Duodenal mucosa (tissue), 2 donors: ENCODE measurements around the gene MT1A.

Experiments
- H3K27ac ChIP-seq: one replicate; pipeline ENCODE4 v1.7.0; 2013; ENCODE audit warnings: low read depth, low read length
- H3K27me3 ChIP-seq, 2 donors: one replicate each; pipeline ENCODE4 v1.7.0; 2013; ENCODE audit warnings: low read length in 2 of 2, control low read depth in 1 of 2; ENCODE audit not compliant: insufficient read depth in 2 of 2, control insufficient read depth in 1 of 2
- H3K36me3 ChIP-seq, 2 donors: one replicate each; pipeline ENCODE4 v1.7.0; 2013; ENCODE audit warnings: low read length in 2 of 2, control low read depth in 1 of 2; ENCODE audit not compliant: insufficient read depth in 2 of 2, control insufficient read depth in 1 of 2
- H3K4me1 ChIP-seq, 2 donors: one replicate each; pipeline ENCODE4 v1.7.0; 2013; ENCODE audit warnings: low read length in 2 of 2, control low read depth in 1 of 2; ENCODE audit not compliant: insufficient read depth in 2 of 2, control insufficient read depth in 1 of 2
- H3K4me3 ChIP-seq, 2 donors: one replicate each; pipeline ENCODE4 v1.7.0; 2013; ENCODE audit warnings: low read length in 2 of 2, low read depth in 1 of 2
- H3K9ac ChIP-seq, 2 donors: one replicate each; pipeline ENCODE4 v1.7.0; 2013; ENCODE audit warnings: low read length in 2 of 2, low read depth in 1 of 2
- H3K9me3 ChIP-seq, 2 donors: one replicate each; pipeline ENCODE4 v1.7.0; 2013; ENCODE audit warnings: low read length in 2 of 2, control low read depth in 1 of 2; ENCODE audit not compliant: control insufficient read depth in 1 of 2

MT1A gene

DNA sequence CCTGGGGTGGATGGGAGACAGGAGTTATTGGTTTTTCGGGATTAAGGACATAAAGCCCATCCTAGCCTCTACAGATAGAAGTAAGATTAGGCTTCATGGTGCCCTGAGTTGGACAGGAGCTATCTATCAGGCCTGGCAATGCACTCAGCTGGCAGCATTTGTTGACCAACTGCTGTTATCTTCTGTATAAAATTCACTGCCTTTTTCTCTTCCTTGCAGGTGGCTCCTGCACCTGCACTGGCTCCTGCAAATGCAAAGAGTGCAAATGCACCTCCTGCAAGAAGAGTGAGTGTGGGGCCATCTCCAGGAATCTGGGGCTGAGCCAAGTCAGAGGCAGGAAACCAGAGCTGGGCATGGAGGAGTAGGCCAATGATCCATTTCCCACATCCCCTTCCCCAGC lies 579 bp downstream of the MT1A start:
- Histone ChIP-seq H3K9me3 (no peaks in the 10 kb centered on the region), H3K27me3 (peaks cover 10 to 19% of the 10 kb centered on the region in 2 donors), H3K9ac (peak overlapping the region; percentile 48 to 61), H3K27ac (no peak overlapping the region), H3K4me1 (peaks cover 25 to 39% of the 10 kb centered on the region in 2 donors), H3K4me3 (peak overlapping the region; percentile 31 to 75), H3K36me3 (no peaks in the 10 kb centered on the region)

- no peak overlapping the region for H3K4me3 ChIP-seq
- H3K9me3 ChIP-seq = no peaks in the 10 kb centered on the region
- peaks cover 27 to 40% of the 10 kb centered on the region in 2 donors for H3K4me1 ChIP-seq
- H3K27me3 ChIP-seq = peaks cover 10 to 19% of the 10 kb centered on the region in 2 donors
- no peaks in the 10 kb centered on the region for H3K36me3 ChIP-seq
- H3K27ac ChIP-seq = no peak overlapping the region
- H3K9ac ChIP-seq = no peak overlapping the region
Measured at GRCh38 chr16:56640076-56640475, 1.6 kb downstream of the MT1A start.

DNA sequence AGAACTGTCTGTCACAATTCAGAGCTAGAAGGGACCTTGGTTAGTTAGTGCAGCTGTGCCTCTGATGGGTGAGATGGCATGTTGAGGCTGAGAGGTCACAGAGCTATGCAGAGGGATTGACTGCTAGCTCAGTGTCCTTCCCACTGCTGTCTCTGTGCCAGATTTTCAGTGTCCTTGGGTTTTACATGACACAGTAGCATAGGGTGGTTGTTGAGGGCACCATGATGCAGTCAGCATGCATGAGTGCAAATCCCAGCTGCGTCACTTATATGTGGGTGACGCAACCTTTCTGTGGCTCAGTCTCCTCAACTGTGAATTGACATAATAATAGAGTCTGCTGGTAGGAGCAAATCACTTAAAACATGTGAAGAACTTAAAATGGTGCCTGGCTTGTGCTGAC lies 2.7 kb downstream of the MT1A start:
- Histone ChIP-seq H3K4me3 (no peak overlapping the region), H3K9me3 (no peaks in the 10 kb centered on the region), H3K27me3 (peaks cover 6 to 10% of the 10 kb centered on the region in 2 donors), H3K9ac (no peak overlapping the region), H3K36me3 (no peaks in the 10 kb centered on the region), H3K27ac (no peak overlapping the region), H3K4me1 (peaks cover 31 to 39% of the 10 kb centered on the region in 2 donors)

- H3K27me3 ChIP-seq = peaks cover 0 to 5% of the 10 kb centered on the region in 2 donors
- peak overlapping the region; percentile 59 to 66 for H3K4me3 ChIP-seq
- H3K4me1 ChIP-seq = peaks cover 40 to 42% of the 10 kb centered on the region in 2 donors
- no peaks in the 10 kb centered on the region for H3K36me3 ChIP-seq
- no peaks in the 10 kb centered on the region for H3K9me3 ChIP-seq
- H3K9ac ChIP-seq = peak overlapping the region; percentile 52 to 61
- H3K27ac ChIP-seq = peak overlapping the region; percentile 86
Measured at GRCh38 chr16:56643080-56643778, 4.8 kb downstream of the MT1A start.

DNA sequence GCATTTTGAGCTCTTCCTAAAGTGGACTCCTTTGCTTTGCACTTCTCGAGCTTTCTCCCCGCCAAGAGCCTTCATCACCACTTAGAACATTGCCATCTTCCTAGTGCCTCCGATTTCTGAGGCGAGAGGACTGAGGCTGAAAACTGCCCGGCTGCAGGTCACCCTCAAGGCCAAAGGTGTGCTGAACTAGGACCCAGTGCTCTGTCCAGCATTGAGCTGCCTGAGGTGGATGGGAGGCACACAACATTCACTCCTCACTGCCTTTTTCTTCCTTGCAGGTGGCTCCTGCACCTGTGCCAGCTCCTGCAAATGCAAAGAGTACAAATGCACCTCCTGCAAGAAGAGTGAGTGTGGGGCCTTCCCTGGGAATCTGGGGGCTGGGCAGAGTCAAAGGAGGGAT lies 5.4 kb downstream of the MT1A start:
- peak overlapping the region; percentile 59 to 66 for H3K4me3 ChIP-seq
- no peak overlapping the region for H3K27ac ChIP-seq
- no peaks in the 10 kb centered on the region for H3K36me3 ChIP-seq
- H3K4me1 ChIP-seq = peaks cover 41 to 46% of the 10 kb centered on the region in 2 donors
- peak overlapping the region; percentile 20 to 33 for H3K9ac ChIP-seq
- H3K27me3 ChIP-seq = peaks cover 0 to 5% of the 10 kb centered on the region in 2 donors
- no peaks in the 10 kb centered on the region for H3K9me3 ChIP-seq

GRCh38 chr16:56645311-56645710 lies 6.8 kb downstream of the MT1A start:
- H3K4me3 ChIP-seq = no peak overlapping the region
- no peaks in the 10 kb centered on the region for H3K36me3 ChIP-seq
- H3K4me1 ChIP-seq = peaks cover 35 to 40% of the 10 kb centered on the region in 2 donors
- H3K9ac ChIP-seq = no peak overlapping the region
- peaks cover 0 to 5% of the 10 kb centered on the region in 2 donors for H3K27me3 ChIP-seq
- H3K9me3 ChIP-seq = no peaks in the 10 kb centered on the region
- H3K27ac ChIP-seq = no peak overlapping the region

DNA sequence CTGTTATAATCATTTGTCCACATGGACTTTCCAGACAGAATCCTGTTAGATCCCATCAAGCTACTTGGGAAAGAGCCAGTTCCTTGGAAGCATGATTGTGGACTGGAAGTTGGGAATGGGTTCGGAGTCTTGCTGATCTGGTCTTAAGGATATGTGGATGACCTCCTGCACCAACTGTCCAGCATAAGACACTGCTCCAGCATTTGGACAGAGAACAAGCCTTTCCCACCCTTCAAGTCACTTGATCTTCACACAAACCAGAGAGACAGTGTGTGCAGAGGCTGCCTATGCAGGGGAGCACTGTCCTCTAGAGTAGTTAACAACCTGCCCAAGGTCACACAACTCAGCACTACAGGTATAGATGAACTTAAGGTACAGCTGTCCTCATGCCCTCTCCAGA lies 7.4 kb downstream of the MT1A start:
- Histone ChIP-seq H3K27me3 (peaks cover 0 to 5% of the 10 kb centered on the region in 2 donors), H3K4me1 (peaks cover 35 to 40% of the 10 kb centered on the region in 2 donors), H3K27ac (no peak overlapping the region), H3K9me3 (no peaks in the 10 kb centered on the region), H3K4me3 (no peak overlapping the region), H3K36me3 (no peaks in the 10 kb centered on the region), H3K9ac (no peak overlapping the region)

GRCh38 chr16:56647641-56648431 lies 9.4 kb downstream of the MT1A start:
- Histone ChIP-seq H3K27me3 (peaks cover 0 to 5% of the 10 kb centered on the region in 2 donors), H3K9me3 (no peaks in the 10 kb centered on the region), H3K27ac (peak overlapping the region; percentile 70), H3K4me3 (peak overlapping the region; percentile 33 to 41), H3K4me1 (peaks cover 30 to 36% of the 10 kb centered on the region in 2 donors), H3K9ac (peak overlapping the region; percentile 34 to 49), H3K36me3 (no peaks in the 10 kb centered on the region)

- Histone ChIP-seq H3K36me3 (no peaks in the 10 kb centered on the region), H3K4me3 (no peak overlapping the region), H3K9me3 (no peaks in the 10 kb centered on the region), H3K27me3 (peaks cover 0 to 5% of the 10 kb centered on the region in 2 donors), H3K4me1 (peaks cover 18 to 26% of the 10 kb centered on the region in 2 donors), H3K9ac (no peak overlapping the region), H3K27ac (no peak overlapping the region)
Measured at GRCh38 chr16:56649271-56649670, 10.8 kb downstream of the MT1A start.

DNA sequence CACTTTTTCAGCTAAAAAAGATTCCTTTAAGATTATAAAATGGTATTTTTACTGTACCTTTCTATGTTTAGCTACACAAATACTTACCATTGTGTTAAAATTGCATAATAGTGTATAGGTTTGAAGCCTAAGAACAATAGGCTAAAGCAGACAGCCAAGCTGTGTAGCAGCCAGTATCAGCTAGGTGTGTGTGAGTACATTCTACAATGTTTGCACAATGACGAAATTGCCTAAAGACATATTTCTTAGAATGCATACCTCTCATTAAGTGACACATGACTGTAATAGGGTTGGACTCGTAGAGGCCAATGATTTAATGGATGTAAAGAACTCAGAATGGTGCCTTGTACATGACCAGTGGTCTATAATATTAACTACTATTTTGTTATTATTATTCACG lies 11.4 kb downstream of the MT1A start:
- peaks cover 0 to 5% of the 10 kb centered on the region in 2 donors for H3K27me3 ChIP-seq
- no peak overlapping the region for H3K4me3 ChIP-seq
- H3K36me3 ChIP-seq = no peaks in the 10 kb centered on the region
- peaks cover 17 to 26% of the 10 kb centered on the region in 2 donors for H3K4me1 ChIP-seq
- no peak overlapping the region for H3K27ac ChIP-seq
- no peak overlapping the region for H3K9ac ChIP-seq
- H3K9me3 ChIP-seq = no peaks in the 10 kb centered on the region
